Renal cortical epithelial cell (primary cell): ENCODE results near the gene NOP10. TPM values are rescaled to one million over a fixed set of nuclear protein-coding genes. Genes with fewer than 3 reads are reported as not detected.
"Not testable (repeated sequence)": the region's sequence is repeated elsewhere in the genome, so short reads cannot be mapped to it uniquely, and the experiment has no call there.

Experiments
- DNase-seq: peaks from one replicate; pipeline ENCODE4 v3.0.0-alpha.2; 2011; ENCODE audit warnings: low read depth
- total RNA-seq: library from RNA; depleted of rRNA; stranded (reverse); fragments of >200 nt; gene quantifications from 2 replicates; pipeline ENCODE4 v1.2.3, GENCODE V29; 2014

The NOP10 gene
- 147 and 242 TPM in 2 replicates for total RNA-seq

DNA sequence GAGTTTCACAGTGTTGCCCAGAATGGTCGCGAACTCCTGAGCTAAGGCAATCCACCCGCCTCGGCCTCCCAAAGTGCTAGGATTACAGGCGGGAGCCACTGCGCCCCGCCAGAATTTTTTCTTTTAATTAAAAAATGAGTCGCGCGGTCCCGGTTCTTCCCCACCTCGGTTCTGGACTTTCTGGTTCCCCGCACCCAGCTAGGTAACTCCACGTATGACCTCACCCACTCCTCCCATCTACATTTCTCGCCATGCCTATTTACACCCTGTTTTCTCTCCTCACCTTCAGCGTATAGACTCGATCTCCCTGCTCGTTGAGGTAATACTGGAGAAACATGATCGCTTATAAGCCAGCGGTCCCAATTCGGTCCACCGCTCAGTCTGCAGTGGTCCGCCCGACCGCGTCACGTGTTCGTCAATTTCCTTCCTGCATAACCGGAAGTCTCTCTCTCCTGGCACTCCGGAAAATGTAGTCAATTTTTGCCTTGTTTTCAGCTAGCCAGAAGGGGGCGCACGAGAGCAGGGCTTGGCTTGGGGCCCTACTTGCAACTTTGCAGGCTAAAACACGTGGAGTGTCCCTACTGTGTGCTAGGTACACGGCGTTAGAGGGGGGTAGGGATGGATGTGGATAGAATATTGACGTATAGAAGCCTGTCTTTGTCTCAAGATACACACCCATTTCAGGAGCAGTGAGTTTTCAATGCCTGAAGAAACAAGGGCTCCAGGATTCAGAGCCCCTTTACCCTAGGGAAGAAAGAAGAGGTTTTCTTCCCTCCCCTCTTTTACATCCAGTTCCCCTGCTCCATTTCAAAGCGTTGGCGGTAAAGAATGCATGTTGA lies at the start of gene NOP10, which contains the start of gene NUTM1:
NOP10 (minus strand) TSS at position 400 of the 839 bp plus-strand sequence; CDS start at position 337, 63 bp downstream.
NUTM1 (plus strand) TSS at position 579 of the 839 bp plus-strand sequence. CDS start 382 bp downstream, outside the sequence.
- DNase-seq, result peak; percentile 91

DNA sequence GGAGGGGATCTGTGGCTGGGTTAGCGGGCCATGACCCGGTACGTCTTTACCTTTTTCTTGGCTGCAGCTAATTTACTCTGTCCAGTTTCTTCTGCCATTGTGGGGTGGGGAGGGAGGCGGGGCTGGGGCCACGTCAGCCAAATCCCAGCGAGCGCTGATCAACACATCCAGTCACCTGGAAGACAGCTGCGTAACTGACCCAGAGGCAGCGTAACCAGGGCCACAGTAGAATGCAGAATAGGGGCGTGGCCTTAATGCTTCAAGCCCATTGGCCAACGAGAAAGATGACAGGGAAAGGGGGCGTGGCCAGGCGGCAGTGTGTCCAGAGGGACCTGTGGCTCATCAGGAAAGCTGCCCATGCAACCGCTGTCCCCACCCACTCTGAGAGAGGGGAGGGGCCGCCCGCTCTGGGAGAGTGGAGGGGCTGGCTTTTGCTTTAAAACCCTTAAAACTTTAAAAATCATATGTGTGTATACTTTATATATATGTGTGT lies 46.7 kb upstream of the NOP10 start:
- not testable (repeated sequence) for DNase-seq

DNA sequence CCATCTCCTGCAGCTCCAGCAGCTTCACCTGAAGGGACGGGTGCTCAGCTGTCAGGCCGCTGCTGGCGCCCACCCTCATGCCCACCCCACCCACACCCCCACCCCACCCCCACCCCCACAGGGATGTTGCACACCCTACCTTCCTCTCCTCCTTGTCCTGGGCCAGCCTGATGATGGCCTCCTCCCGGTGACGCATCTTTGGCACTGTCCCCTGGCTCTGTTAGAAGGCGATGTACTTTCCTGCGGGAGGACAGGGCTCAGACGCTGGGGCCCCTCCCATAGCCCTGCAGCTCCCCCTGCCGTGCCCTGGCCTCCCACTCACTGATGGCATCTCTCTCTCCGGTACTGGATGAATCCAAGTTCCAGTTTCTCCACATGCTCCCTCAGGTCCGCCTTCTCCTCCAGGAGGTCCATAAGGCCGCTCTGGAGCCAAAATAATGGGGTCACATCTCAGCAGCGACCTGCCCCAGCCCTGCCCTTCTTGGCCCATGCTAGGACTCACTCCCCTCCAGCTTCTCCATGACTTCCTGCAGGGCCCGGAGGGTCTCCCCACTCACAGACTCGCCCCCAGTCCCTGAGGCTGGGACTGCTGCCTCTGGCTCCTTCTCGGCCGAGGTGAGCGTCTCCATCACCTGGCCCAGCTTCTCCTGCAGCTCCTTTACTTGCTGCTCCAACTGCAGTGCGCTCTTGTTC lies 39.0 kb upstream of the NOP10 start:
- not testable (repeated sequence) for DNase-seq

DNA sequence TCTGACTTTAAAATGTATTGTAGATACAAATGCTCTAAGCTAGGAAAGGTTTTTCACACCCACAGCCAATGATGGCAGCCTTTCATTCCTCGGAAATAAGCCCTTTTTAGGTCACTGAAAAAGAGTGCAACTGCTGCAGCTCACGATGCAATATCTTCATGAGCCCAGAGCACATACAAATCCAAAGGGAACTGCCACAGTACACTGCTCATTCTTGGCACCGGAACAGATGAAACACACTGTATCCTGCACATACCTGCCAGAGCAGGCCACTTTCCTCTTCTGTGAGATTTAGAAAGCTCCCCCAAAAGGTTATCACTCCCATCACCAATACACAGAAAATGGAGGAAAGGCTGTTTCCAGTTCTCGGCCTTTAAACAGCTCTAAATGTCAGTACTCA lies 37.6 kb upstream of the NOP10 start:
- DNase-seq, result not testable (repeated sequence)

DNA sequence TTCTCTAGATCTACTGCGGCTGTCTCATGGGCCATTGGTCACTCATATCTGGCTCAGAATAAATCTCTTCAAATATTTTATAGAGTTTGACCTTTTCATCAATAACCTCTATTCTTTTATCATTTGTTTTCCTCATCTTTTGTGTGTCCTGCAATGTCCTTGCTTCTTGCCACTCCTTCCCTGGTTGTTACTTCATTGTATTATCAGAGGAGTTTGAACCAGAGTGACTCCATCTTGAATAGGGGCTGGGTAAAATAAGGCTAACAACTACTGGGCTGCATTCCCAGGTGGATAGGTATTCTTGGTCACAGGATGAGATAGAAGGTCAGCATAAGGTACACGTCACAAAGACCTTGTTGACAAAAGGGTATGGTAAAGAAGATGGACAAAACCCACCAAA lies 33.9 kb upstream of the NOP10 start:
- no peak for DNase-seq

DNA sequence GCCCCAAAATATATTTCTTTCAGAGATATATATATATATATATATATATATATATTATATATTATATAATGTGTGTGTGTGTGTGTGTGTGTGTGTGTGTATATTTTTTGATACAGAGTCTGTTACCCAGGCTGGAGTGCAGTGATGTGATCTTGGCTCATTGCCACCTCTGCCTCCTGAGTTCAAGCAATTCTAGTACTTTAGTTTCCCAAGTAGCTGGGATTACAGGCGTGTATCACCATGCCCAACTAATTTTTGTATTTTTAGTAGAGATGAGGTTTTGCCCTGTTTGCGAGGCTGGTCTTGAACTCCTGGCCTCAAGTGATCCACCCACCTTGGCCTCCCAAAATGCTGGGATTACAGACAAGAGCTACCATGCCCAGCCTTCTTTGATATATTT lies 32.6 kb upstream of the NOP10 start:
- not testable (repeated sequence) for DNase-seq

DNA sequence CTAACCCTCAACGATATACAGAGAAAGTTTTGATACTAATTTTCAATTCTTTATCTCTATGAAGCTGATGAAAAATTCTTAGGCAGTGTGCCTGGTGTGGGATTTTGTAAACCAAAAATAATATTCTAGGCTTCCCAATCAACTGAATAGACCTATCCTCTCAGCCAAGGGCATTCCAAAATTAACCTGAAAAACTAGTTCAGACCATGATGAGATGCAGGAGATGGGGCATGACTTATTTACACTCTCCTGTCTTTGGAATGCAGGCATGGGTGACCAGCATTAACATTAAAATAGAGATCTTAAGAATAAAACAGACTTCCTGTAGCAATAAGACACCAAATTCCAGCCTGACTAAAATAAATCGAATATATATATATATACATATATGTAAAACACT lies 31.9 kb upstream of the NOP10 start:
- no peak for DNase-seq

DNA sequence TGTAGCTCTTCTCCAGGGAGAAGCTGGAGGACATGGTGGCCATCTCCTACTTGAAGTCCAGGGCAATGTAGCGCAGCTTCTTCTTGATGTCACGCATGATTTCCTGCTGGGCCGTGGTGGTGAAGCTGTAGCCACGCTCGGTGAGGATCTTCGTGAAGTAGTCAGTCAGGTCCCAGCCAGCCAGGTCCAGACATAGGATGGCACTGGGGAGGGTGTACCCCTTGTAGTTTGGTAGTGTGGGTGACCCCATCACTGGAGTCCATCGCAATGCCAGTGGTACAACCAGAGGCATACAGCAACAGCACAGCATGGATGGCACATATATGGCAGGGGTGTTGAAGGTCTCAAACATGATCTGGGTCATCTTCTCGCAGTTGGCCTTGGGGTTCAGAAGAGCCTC lies 31.0 kb upstream of the NOP10 start:
- no peak for DNase-seq

DNA sequence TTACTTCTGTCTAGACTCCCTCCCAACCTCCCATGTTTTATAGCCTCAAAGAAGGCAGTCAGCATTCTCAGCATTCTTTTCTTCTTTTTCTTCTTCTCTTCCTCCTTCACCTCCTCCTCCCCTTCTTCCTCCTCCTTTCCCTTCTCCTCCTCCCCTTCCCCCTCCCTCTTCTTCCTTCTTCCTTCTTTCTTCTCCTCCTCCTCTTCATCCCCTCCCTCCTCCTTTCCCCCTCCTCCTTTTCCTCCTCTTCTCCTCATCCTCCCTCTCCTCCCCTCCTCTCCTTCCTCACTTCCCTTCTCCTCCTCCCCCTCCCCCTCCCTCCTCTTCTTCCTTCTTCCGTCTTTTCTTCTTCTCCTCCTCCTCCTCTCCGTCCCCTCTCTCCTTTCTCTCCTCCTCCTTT lies 27.7 kb upstream of the NOP10 start:
- no peak for DNase-seq

DNA sequence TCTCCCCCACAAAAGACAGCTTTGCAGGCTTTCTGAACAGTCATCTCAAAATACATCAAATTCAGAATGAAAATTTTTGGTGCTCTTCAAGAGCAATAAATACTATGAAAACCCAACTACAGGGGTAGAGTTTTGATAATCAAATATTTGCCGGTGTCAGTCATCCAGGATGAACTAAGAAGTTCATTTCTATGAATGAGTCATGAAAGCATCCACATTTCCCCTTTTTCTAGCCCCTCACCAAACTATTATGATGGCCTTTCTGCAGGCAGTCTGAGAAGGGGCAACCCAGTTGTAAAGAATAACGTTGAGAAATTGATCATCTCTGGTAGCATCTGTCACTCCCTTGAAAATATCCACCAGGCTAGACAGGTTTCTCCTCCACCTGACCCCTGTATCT lies 27.2 kb upstream of the NOP10 start:
- DNase-seq, result no peak

DNA sequence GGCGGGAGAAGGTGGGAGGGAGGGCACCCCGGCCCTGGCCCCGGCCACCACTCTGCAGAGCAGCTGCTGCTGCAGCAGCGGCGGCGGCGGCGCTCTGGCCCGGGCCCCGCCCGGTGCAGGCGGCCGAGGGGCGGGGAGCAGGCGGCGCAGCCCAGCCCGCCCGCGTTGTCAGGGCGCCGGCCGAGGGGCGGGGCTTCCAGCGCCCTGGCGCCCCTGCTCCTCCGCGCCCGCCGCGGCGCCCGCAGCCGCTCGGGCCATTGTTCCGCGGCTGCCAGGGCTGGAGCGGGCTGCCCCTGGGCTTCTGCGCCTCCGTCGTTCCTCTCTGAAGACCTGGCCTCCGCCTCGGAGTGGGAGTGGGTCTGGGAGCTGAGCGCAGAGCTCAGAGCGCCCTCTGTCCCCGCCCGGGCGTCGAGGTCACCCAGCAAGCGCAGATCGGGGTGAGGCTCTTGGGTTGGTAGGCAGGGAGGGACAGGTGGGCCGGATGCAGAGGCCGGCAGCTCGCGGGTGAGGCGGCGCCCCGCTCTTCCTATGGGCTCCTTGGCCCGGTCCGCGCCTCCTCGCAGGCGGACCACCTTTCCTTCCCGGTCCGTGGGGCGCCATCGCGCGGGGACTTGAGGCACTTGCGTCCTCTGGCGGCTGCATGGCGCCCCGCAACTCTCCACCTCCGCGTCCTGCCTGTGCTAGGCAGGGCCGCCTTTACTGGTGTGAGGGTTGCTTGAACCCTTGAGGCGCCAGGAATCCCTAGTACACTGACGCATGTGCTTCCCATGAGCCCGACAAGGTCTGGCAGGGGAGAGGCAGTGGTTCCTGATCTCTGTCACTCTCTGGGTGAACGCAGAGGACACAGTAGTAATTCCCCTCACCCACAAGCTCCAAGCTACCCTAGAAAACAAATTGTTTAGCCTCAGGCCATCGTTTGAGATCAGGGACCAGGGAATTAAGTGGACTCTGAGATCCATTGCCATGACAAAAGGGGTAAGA lies 24.5 kb upstream of the NOP10 start, which contains the start of gene LPCAT4:
LPCAT4 (minus strand) TSS at position 96 of the 981 bp plus-strand sequence. CDS start 96 bp downstream, outside the sequence.
- DNase-seq, result peak; percentile 67

DNA sequence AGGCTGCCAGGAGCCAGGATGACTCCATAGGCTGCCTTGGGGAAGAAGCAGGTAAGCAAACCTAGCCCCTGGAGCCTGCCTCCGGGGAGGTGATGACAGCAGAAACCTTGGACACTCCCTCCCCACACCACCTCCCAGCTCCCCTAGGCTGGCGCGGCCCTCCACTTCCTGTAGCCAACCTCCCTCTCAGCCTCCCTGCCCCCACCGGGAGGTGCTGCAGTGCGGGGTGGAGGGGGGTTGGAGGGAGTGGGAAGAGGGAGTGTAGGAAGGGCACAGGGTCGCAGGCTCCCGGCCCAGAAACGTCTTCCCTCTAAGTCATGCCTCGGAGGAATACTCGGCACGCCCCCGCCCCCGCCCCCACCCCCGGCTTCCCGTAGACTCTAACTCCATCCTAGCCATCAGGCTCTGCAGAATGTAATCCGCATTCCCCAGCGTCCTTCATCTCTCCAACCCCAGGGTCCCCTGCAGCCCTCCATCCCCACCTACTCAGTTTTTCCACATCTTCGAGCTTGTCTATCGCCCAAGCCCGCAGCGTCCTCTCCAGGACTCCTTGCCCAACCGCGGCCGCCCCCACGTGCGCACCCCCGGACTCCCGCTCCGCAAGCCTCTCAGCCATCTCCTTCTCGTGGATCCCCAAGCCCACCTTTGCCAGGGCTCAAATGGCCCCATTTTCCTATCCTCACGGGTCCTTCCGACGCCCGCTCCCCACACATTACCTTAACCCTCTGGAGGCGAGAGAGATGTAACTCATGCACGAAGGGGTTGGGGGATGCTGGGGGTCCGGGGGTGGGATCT lies 23.5 kb upstream of the NOP10 start:
- peak; percentile 50 for DNase-seq

DNA sequence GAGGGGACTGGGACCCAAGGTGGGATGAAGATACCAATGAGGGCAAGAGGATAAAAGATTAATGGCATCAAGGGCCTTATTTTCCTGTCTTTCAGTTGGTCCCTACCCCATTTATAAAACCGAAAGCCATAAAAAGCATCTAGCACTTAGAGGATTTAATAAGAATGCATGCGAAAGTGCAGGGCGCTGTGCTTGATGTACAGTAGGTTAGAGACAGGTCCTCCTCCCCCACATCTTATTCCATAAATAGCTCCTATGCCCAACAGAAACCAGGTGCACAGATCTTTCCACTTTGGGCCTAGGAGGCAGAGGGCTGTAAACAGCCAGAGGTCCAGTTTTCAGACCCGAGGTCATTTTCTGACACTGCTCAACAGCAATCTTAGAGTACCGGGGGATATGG lies 22.9 kb upstream of the NOP10 start:
- no peak for DNase-seq

DNA sequence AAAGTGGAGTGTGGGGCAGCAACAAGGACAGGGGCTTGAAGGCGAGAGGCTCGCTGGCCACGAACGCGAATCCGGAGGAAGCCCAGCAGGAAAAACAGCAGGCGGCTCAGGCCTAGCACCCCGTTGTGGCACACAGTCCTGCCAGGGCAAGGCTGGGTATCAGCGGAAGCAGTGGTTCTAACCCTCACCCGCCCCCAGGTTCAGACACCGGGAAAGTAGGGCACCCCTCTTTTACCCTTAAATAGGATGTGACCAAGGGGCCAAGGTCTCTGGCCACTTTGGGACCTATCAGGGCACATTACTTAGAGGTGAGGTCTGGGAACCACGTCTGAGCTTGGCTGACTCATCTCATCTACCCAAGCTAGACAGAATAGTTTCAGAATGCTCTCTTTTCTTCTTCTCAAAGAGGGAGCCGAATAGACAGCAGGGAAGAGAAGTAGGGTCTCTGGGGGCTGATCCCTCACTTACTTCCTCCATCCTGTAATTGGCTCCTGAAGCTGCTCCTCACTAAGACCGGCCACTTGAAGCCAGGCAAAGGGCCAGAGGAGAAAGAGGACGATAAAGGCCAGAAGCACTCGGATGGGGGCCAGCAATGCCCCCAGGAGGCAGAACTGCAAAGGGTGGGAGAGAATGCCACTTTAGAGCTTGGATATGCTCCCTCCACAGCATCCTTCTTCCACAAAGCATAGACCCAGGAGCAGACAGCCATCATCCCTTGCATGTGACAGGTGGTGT lies 22.3 kb upstream of the NOP10 start:
- no peak for DNase-seq

DNA sequence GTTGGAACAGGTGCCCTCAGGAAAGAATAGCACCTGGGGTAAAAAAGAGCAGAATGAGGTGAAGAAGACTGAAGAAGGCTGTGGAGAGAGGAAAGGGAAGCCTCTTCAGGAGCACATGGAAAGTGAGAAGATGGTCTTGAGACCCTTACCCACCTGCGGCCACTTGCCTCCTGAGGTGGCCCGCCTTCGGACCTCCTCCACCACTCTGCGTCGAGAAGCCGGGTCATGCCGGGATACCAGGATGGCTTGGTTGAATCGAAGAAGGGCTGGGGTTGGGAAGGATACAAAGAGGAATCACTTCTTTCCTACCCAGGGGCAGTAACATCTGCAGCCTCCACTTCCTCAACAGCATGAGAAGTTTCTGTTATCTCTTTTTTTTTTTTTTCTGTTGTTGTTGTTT lies 21.1 kb upstream of the NOP10 start:
- DNase-seq, result no peak

DNA sequence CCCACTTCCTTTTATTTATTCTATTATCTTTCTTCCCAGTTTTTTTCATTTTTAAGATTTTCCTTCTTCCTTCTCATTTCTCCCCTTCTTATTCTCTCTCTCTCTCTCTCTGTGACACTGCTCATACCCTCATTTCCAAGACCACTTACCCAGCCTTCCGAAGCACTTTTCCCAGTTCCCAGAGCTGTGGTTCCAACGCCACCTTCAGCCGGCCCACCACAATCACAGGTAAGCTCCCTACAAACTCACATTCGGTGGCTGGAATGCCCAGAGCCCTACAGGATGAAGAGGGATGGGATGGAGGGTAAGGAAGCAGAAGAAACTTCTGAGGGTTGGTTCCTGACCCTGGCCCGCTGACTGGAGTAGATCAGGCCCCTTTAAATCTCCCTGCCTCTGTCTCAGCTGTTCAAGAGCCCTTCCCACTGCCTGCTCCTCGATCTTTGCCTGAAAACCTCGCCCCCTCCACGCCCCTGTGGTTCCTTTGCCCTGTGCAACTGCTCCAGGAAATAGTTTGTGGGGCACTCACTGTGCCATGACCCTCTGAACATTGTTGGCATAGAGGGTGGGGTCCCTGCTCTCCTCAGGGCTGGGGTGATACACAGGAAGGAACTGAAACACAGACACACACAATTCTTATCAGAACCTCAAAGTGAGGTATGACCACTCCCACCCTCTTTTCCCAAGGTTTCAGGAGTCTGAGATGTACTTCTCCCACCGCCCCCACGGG lies 19.3 kb upstream of the NOP10 start:
- no peak for DNase-seq

DNA sequence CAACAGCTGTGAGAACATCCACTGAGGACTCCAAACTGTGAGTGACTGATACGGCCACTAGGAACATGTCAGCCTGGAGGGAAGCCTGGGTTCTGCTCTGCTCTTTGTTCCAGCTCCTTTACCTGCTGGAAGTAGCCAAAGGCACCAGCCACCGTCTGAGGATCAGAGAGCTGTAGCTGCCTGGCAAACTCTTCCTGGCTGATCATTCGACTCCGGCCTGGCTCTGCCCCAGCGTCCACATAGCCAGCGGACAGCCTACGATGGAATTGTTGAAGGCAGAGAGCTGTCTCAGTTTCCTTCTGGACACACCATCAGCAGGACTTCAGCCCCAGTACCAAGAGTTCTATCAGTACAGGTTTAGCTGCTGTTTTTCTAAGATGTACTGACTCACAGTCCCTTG lies 18.3 kb upstream of the NOP10 start:
- DNase-seq, result no peak

DNA sequence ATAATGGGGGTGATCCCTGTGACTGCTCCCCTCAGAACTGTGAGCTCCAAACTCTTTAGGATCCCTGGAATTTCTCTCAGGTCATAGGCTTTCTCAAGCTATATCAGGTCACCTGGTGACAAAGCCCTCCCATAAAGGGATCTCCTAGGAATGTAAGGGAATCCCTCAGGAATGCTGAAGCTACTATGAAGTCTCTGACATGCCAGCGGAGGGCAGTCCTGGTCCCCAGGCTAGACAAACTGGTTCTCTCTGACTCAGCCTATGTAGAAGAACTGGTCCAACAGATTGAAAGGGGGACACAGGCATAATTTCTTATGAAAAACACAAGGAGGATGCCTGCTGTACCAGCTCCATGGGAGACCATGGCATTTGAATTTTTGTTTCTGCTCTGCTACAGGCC lies 17.4 kb upstream of the NOP10 start:
- DNase-seq, result peak; percentile 36

DNA sequence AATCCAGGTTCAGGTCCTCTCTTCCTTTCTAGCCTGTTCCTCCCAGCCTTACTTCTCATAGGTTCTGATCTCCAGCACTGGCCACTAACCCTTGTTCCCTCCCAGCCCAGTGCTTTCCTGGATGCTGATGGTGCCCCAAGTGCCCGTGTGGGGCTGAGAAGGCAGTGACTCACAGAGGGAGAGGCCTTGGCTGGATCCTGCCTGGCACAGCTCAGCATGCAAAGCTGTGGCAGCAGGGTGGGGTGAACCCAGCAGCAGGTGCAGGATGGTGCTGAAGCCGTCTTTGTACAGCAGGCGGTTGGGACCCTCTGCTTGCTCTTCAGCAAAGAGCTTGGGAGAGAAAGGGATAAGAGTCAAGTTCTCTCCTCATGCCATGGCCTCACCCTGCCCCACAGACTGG lies 16.5 kb upstream of the NOP10 start:
- no peak for DNase-seq
